ENCODE measurements around the gene WNT8A.

WNT8A gene

GRCh38 chr5:138109463-138110265 lies 25.8 kb downstream of the WNT8A start:
- no peaks in the 10 kb centered on the region for H3K27me3 ChIP-seq (ENCODE audit: insufficient read depth, low read depth, severe bottlenecking)
- no peak for DNase-seq
- no peak overlapping the region for H3K4me3 ChIP-seq (ENCODE audit: low read depth, low read length)
- H3K36me3 ChIP-seq = no peaks in the 10 kb centered on the region
- H3K9me3 ChIP-seq (ENCODE audit: severe bottlenecking) = no peaks in the 10 kb centered on the region
- no peak overlapping the region for H3K27ac ChIP-seq
- TF ChIP-seq CTCF (IDR thresholded peaks at IDR 0.05; ENCODE audit: low read depth, low read length) = no peak

GRCh38 chr5:138110266-138110963 lies 26.6 kb downstream of the WNT8A start:
- no peaks in the 10 kb centered on the region for H3K36me3 ChIP-seq
- no peak overlapping the region for H3K4me3 ChIP-seq (ENCODE audit: low read depth, low read length)
- TF ChIP-seq CTCF (IDR thresholded peaks at IDR 0.05; ENCODE audit: low read depth, low read length) = no peak
- H3K27ac ChIP-seq = no peak overlapping the region
- H3K27me3 ChIP-seq (ENCODE audit: insufficient read depth, low read depth, severe bottlenecking) = no peaks in the 10 kb centered on the region
- DNase-seq = no peak
- no peaks in the 10 kb centered on the region for H3K9me3 ChIP-seq (ENCODE audit: severe bottlenecking)

- H3K27ac ChIP-seq = no peak overlapping the region
- no peak for DNase-seq
- no peak for TF ChIP-seq CTCF (IDR thresholded peaks at IDR 0.05; ENCODE audit: low read depth, low read length)
- H3K4me3 ChIP-seq (ENCODE audit: low read depth, low read length) = no peak overlapping the region
- H3K9me3 ChIP-seq (ENCODE audit: severe bottlenecking) = no peaks in the 10 kb centered on the region
- no peaks in the 10 kb centered on the region for H3K27me3 ChIP-seq (ENCODE audit: insufficient read depth, low read depth, severe bottlenecking)
- H3K36me3 ChIP-seq = no peaks in the 10 kb centered on the region
Observed at GRCh38 chr5:138111181-138111580, 27.3 kb downstream of the WNT8A start.

GRCh38 chr5:138111937-138112336 lies 28.1 kb downstream of the WNT8A start:
- Histone ChIP-seq H3K4me3 (ENCODE audit: low read depth, low read length) (no peak overlapping the region), H3K36me3 (no peaks in the 10 kb centered on the region), H3K27ac (no peak overlapping the region), H3K9me3 (ENCODE audit: severe bottlenecking) (no peaks in the 10 kb centered on the region), H3K27me3 (ENCODE audit: insufficient read depth, low read depth, severe bottlenecking) (no peaks in the 10 kb centered on the region)
- no peak for TF ChIP-seq CTCF (IDR thresholded peaks at IDR 0.05; ENCODE audit: low read depth, low read length)
- no peak for DNase-seq

GRCh38 chr5:138115254-138115653 lies 31.4 kb downstream of the WNT8A start:
- Histone ChIP-seq H3K4me3 (ENCODE audit: low read depth, low read length) (no peak overlapping the region), H3K36me3 (no peaks in the 10 kb centered on the region), H3K9me3 (ENCODE audit: severe bottlenecking) (no peaks in the 10 kb centered on the region), H3K27me3 (ENCODE audit: insufficient read depth, low read depth, severe bottlenecking) (no peaks in the 10 kb centered on the region), H3K27ac (no peak overlapping the region)
- no peak for DNase-seq
- TF ChIP-seq CTCF (IDR thresholded peaks at IDR 0.05; ENCODE audit: low read depth, low read length) = no peak

Measured in WERI-Rb-1 (cell line).